GM19025 (cell line): ENCODE measurements around the gene ARPC2.

Experiments
- ATAC-seq: cut with Tn5 transposase; IDR thresholded peaks from one replicate; pipeline ENCODE4 v1.9.1; 2021; ENCODE audit warnings: mild to moderate bottlenecking, low read depth, moderate library complexity; ENCODE audit not compliant: unreplicated experiment

ARPC2 gene

DNA sequence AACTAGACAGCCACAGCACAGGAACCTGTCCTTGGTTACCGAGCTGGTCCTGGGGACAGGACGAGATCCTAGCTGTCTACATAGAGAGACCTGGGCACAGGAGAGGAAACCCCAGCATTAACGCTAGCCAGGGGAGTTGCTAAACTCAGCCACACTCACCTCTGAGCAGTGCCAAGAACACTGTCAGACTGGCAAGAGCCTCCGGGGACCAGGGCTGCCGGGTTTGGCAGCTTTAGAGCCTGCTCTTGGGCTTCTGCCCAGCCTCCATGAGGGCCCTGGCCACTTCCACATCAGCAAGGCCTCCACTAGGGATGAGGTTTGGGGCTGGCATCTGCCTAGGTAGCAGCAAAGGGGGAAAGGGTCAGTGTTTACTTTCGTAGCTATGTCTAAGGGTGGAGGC lies 68.6 kb downstream of the ARPC2 start:
- no peak for ATAC-seq

DNA sequence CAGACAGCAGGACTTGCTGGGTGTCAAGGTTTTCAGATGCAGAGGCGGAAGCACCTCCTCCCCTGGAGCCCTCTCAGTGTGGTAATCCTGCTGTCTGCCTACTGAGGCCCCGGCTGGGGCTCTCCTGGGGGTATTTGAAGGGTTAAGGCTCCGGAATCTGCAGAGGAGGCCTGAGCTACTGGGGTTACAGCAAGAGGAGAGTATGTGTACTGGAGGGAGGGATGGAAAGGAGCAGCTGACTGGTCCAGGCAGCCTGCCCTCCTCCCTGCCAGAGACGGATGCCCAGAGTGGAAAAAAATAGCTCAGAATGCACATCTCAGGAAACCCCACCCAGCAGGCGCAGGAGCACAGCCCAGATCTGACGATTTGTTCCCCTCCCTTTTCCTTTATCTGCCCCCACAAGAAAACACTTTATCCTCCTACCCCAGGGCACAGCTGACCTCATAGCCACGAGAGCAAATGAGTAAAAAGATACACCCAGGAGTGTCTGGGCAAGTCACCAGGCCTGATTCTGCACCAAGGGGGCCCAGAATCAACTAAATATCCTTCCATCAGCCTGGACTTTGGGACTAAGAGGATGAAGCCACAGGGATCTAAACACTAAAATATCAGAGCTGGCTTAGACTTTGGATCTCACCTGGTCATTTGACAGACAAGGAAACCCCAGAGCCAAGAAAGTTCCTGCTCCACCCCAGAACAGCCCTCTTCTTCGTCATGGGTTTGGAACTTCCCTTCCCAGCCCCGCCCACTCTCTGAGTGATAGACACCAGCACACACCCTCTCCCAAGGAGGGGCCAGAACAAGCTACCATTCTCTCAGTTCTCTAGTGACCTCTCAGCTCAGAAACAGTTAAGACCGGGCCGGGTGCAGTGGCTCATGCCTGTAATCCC lies 69.8 kb downstream of the ARPC2 start:
- ATAC-seq: peak; percentile 51

DNA sequence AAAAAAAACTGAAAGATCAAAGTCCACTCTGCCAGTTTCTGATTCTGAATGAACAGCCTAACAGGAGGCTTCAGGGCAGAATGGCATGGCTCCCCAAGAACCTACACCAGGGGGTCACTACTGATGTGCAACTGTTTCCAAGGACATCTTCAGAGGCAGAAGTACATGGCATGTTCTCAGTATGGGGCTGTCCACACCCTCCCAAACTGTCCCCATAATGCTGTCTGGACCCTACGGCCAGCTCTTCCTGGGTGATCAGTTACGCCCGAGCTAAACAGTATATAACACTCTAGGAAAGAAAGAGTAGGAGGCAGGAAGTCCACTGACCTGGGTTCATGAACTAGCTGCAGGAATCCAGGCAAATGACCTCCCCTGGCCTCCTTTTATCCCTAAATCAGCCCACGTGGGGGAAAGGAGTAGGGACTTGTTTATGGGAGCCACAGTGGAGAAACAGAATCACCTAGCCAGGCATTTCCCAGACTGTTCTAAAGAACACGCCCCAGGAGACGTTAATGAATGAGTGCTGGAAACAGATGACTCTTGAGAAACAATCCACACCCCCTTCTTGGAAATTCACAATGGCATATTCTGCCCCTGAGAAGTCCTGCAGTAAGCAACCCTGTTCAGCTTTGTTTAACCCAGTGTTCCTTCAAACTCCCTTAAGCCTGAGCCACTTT lies 72.8 kb downstream of the ARPC2 start:
- ATAC-seq: no peak

DNA sequence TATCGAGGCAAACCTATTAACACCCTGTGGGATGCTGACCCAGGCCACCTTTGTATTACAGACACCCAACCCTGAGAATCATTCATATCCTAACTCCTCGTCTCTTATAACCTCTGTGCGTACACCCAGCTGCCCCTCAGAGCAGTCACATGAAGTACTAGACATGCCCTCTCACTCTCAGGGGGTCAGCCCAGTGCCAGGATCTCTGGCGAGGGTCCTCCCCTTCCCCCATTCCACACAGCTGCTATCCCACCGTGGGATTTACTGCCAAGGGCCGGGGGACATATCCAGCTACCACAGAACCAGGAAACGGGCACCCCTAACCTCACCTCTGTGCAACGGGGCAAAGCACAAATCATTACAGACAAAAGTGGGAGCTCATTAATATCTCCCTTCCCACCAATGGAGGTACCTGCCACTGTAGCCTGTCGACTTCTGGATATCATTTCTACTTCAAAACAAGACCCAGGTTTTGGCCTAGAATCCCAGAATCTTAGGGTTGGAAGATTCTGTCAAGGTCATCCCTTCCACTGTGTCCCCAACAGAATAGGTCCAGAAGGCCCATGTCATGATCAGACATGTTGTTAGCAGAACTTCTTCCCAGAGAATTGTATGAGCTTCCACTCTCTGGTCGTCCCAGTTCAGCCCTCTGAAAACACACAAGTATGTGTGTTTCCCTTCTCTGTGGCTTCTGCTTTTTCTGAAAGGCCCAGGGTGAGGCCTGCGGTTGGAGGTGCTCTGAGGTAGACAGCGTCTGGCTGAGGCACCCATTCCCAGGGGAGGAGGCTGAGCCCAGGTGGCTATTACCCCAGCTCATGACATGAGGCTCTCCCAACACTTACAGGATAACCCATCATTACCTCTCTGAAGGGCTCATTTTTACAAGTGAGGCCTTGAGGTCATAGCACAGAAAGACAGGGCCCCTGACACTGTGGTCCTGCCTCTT lies 73.6 kb downstream of the ARPC2 start:
- peak; percentile 56 for ATAC-seq

DNA sequence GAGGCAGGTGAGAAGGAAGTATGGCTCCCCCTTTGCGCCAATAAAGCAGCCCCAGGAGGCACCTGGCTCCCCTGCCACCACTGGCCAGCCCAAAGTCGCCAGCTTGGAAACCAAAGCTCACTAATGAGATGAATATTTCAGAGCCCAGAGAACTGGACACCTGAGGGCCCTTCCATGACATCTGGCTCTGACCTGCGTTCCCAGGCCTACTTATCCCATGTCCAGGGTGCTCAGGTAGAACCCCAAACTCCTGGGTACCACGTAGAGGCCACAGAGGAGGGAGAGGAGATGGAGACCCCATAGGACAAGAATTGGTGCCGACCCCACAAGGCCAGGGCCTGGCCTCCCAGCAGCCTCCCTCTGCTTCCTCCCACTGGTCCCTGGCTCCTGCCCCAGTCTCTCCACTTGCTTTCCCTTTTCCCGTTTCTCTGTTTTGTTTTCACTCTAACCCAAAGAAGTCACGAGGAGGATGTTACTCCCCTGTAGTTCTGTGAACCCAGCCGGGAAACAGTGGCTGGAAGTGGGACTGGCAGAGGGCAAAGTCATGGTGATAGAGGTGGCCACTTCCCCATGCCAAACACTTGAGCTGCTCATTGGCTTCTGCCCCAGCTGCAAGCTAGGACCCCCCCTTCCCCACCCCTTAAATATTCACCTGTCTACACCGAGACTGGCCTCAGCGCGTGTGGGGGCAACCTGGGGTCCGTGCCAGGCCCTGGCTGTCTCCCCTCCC lies 74.5 kb downstream of the ARPC2 start:
- no peak for ATAC-seq

DNA sequence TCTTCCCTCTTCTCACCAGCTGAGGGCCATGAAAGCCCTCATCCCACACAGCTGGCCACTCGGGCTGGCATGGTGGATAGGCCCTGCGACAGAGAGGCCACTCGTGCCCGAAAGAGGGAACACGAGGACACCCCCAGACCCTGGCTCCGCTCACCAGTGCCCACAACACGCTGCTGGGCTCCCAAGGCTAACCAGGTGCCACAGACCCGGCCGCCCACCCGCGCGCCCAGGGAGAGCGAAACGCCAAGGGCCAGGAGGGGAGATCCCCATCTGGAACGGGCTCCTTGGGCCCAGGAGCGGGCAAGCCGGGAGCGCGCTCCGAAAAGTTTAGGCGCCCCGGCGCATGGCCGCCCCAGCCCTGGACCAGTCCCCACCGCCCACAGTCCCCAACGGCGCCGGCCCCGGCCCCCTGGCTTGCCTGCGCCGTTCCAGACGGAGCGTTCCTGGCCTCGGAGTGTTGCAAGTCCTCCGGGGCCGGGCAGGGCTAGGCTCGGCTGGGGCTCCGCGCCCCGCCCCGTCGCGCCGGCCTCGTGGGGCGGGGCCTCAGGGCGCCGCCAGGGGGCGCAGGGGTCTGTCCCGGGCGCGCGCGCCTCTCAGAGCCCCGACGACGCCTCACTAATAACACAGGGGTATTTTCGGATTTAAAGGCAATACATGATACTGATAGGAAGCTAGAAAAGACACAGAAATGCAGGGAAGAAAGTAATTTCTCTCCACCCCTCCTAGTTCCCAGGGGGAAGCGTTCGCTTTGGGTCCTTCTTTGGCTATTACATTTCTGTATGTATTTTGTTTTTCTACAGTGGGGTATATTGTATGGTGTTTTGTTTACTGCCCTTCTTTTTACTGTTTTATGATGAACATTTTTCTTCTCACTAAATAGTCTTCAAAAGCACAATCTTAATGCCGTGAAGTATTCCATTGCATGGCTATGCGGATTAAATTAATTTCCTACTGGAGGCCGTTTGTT lies 75.3 kb downstream of the ARPC2 start, which contains the start of gene TMBIM1:
Gene TMBIM1 (minus strand): TSS at position 456 of the 967 bp plus-strand sequence. CDS start 10,362 bp downstream, outside the sequence.
- peak; percentile 60 for ATAC-seq

DNA sequence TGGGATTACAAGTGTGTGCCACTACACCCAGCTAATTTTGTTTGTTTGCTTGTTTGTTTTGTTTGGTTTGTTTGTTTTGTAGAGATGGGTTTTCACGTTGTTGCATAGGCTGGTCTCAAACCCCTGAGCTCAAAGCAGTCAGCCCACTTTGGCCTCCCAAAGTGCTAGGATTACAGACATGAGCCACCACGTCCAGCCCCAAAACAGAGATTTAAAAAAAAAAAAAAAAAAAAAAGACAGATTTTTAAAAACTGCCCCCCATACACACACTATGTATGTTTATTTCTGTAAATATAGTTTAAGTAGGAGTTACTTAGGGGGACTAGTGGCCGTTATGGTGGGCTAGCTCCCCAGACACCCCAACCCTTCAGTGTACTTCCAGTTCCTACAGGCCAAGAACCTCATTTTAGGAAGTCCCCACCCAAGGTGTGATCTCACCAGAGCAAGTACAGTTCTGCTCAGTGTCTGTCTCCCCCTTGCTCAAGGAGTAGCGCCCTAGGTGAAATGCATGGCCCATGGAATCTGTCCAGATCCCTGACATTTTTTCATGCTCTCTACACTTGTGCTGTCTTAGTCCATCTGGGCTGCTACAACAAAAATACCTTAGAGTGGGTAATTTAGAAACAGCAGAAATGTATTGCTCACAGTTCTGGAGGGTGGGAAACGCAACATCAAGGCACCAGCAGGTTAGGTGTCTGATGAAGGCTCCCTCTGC lies 76.9 kb downstream of the ARPC2 start:
- no peak for ATAC-seq

DNA sequence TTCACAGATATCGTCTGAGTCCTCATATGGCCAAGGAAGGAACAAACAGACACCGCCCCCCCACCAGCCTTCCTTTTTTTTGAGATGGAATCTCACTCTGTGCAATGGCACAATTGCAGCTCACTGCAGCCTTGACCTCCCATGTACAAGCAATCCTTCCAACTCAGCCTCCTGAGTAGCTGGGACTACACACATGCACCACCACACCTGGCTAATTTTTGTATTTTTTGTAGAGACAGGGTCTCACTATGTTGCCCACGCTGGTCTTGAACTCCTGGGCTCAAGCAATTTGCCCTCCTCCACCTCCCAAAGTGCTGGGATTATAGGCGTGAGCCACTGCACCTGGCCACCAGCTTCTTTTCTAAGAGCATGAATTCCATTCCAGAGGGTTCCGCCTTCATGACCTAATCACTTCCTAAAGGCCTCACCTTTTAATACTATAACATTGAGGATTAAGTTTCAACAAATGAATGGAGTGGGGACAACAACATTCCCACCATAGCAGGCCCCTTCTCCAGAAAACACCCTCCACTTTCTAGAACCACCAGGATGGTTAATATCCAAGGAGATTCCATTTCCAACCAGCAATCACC lies 77.5 kb downstream of the ARPC2 start:
- ATAC-seq: no peak

DNA sequence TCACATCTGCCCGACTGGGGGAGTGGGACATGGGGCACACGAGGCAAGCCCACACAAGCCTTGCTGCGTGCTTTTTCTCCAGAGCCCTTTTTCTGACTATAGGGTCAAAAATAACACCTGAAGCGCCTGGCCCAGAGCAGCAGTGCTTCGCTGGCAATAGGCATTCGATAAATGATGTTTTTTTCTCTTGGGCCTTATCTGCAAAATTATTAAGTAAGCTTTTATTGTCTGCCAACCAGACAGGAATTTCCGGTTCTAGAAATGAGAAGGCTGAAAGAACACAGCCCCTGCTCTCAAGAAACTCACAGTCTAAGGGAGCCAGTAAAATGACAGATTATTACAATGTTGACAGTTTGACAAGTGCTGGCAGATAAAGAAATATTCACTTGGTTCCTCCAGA lies 78.0 kb downstream of the ARPC2 start:
- ATAC-seq: no peak

DNA sequence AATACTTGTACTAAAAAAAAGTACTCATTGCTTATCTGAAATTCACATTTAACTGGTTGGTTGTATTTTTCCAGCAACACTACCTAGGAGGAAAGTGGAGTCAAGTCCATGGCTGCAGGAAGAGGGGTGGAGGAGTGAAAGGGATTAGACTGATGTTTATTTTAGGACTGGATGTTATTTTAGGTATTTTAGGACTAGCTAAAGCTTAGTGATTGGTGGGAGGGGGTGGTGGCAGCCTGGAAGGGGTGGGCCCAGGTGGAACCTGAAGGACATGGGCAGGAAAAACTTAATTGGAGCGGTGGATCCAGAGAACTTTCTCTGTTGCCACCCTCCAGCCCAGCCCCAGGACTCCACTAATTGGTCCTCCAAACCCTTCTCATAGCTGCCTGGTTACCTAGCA lies 79.2 kb downstream of the ARPC2 start:
- no peak for ATAC-seq

DNA sequence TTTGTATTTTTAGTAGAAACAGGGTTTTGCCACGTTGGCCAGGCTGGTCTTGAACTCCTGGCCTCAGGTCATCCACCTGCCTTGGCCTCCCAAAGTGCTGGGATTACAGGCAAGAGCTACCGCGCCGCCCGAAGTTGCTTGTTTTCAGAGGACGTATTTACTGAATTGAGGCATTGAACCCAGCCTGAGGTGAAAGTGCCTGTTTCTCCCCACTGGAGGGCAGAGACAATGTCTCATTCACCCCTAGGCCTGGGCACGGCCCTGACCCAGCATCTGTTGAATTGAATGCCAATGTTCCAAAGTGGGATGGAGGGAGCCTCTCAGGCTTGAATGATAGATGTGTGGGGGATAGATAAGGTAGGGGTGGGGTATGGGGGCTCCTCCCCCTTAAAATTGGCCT lies 79.9 kb downstream of the ARPC2 start:
- no peak for ATAC-seq

DNA sequence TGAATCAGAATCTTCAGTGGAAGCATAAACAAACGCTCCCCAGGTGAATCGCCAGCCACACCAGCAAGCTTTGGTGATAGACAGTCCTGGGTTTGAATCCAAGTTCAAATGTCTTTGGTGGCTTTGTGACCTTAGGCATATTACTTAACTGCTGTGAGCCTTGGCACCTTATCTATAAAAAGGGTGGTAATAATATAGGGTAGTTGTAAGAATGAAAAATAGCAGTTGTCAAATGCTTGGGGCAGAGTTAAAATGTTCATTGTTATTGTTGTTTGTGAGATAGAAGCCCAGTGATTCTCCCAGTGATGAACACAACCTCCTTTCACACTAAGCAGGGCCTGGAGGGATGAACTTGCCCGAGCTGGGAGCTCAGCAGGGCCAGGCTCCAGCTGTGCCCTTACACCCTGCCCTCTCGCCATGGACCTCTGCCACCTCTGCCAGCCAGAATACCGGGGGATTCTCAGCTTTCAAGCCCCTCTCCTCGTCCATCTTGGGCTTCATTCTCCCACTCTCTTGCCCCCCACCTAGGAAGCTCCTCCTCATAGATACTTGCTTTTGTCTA lies 81.4 kb downstream of the ARPC2 start:
- ATAC-seq: no peak

DNA sequence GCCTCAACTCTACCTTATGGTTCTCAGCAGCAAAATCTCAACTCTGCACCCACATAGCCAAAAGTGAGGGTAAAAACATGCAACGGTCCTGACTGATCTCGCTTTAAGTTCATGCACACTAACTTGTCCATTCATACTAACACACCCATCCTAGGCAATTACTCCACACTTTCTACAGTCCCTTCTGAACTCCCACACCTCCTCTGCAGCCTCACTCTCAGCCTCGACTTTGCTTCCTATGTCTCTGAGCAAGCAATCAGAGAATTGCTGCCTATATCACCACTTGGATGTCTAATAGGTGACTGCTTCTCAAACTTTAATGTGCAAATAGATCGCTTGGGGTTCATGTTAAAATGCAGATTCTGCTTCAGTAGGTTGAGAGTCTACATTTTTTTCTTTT lies 83.2 kb downstream of the ARPC2 start:
- no peak for ATAC-seq

DNA sequence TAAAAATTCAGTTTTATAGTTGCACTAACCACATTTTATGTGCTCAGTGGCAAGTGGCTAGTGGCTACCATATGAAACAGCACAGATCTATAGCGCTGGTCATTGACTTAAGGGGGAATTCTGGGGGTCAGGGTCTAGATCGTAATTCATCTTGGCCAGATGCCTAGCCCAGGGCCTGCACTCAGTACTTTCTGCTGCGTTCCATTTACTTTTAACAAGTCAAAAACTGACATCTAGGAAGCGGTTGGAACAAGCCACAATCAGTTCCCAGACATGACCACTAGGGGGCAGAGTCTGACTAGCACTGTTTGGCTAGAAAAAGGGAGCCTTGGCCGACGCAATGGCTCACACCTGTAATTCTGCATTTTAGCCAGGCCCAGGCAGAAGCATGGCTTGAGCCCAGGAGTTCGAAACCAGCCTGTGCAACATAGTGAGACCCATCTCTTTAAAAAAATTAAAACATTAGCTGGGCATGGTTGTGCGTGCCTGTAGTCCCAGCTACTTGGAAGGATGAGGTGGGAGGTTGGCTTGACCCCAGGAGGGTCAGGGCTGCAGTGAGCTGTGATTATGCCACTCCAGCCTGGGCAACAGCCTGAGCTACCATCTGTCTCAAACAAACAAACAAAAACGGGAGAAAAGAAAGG lies 84.3 kb downstream of the ARPC2 start:
- no peak for ATAC-seq
